K562 (cell line): Measurements from ENCODE around the gene NOP10.

Source experiments
- C11orf30 ChIP-seq: fragments of 450-650 bp; IDR thresholded peaks from 2 replicates; pipeline ENCODE4 v1.6.1; 2016; ENCODE audit warnings: low read depth, mild to moderate bottlenecking
- CBX3 ChIP-seq, 2 experiments: IDR thresholded peaks; 1 replicate in 1 of 2; 2 replicates in 1 of 2; pipeline ENCODE4 v1.6.1; 2012; ENCODE audit warnings: inconsistent platforms in 2 of 2, low read length in 2 of 2, borderline replicate concordance in 1 of 2, control low read depth in 1 of 2
- EGR1 ChIP-seq: fragments of 450-650 bp; conservative IDR thresholded peaks from 2 replicates; pipeline ENCODE4 v1.6.1; 2017; ENCODE audit warnings: mild to moderate bottlenecking
- EZH2 ChIP-seq: IDR thresholded peaks from 2 replicates; pipeline ENCODE4 v1.6.1; 2012; ENCODE audit warnings: low read depth, mild to moderate bottlenecking, inconsistent platforms, low read length, borderline replicate concordance
- HMGN3 ChIP-seq: IDR thresholded peaks from 2 replicates; pipeline ENCODE4 v1.6.1; 2011; ENCODE audit warnings: borderline replicate concordance, low read depth, mild to moderate bottlenecking, mixed read lengths, low read length; ENCODE audit not compliant: insufficient read length; ENCODE audit errors: extremely low read depth
- MXI1 ChIP-seq: IDR thresholded peaks from 2 replicates; pipeline ENCODE4 v1.6.1; 2011; ENCODE audit warnings: low read depth, mild to moderate bottlenecking, improper control_type of control experiment, low read length
- POLR2AphosphoS5 ChIP-seq: IDR thresholded peaks from 2 replicates; pipeline ENCODE4 v1.6.1; 2011; ENCODE audit warnings: mild to moderate bottlenecking, low read depth, low read length, moderate library complexity; ENCODE audit not compliant: control insufficient read depth, insufficient read depth
- RBM39 ChIP-seq: fragments of 200-400 bp; formaldehyde crosslinking; optimal IDR thresholded peaks from 2 replicates; pipeline ENCODE3; 2018; ENCODE audit warnings: low read depth, low read length
- ZBTB7A ChIP-seq: IDR thresholded peaks from 2 replicates; pipeline ENCODE4 v1.6.1; 2011; ENCODE audit warnings: low read depth, mild to moderate bottlenecking, low read length, moderate library complexity, borderline replicate concordance; ENCODE audit not compliant: control insufficient read depth
- ZNF79 ChIP-seq: fragments of 250-450 bp; sonication (Bioruptor Pico); IDR thresholded peaks from 2 replicates; pipeline ENCODE4 v1.4.0; 2020; ENCODE audit warnings: low read depth, mild to moderate bottlenecking, moderate library complexity
- TF ChIP-seq, protein P1 (sequence below): sonication (generic); formaldehyde crosslinking; IDR thresholded peaks from 2 replicates; pipeline ENCODE4 v1.5.0; 2020; ENCODE audit warnings: missing genetic modification reagents

DNA sequence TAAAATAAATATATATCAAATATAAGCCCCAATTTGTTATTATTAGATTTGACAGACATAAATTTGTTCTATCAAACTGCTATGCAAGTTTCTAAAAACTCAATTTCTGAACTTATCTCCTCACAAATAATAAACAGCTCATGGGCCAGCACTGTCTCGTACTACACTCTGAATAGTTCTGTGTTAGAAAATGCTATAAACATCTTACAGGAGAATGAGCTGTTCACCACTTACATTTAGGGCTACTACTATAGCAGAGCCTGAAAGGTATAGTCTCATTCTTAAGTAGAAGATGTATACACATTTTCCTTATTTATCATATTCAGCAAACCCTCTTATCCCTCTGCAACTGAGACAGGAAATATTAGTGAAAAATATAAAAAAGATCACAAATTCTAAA, 18.0 kb downstream of the NOP10 start:
- TF ChIP-seq POLR2AphosphoS5 (no peak), EGR1 (no peak), ZBTB7A (no peak), HMGN3 (no peak), CBX3 (IDR thresholded peaks at IDR 0.05; ENCODE audit: borderline replicate concordance in 1 of 2, low read length in 2 of 2) (no peak), C11orf30 (no peak), ZNF79 (CRISPR knock-in tag) (no peak), MXI1 (no peak), EZH2 (no peak), RBM39 (no peak)
- TF ChIP-seq, protein P1, sequence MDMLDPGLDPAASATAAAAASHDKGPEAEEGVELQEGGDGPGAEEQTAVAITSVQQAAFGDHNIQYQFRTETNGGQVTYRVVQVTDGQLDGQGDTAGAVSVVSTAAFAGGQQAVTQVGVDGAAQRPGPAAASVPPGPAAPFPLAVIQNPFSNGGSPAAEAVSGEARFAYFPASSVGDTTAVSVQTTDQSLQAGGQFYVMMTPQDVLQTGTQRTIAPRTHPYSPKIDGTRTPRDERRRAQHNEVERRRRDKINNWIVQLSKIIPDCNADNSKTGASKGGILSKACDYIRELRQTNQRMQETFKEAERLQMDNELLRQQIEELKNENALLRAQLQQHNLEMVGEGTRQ (CRISPR knock-in tag) = no peak
